Duodenal mucosa (tissue), 2 donors: ENCODE measurements around the gene ADGRG7.
A peak's percentile ranks its signal among the peaks of the same experiment; 100 is the strongest.

Source experiments
- H3K27ac ChIP-seq: one replicate; pipeline ENCODE4 v1.7.0; 2013; ENCODE audit warnings: low read depth, low read length
- H3K27me3 ChIP-seq, 2 donors: one replicate each; pipeline ENCODE4 v1.7.0; 2013; ENCODE audit warnings: low read length in 2 of 2, control low read depth in 1 of 2; ENCODE audit not compliant: insufficient read depth in 2 of 2, control insufficient read depth in 1 of 2
- H3K36me3 ChIP-seq, 2 donors: one replicate each; pipeline ENCODE4 v1.7.0; 2013; ENCODE audit warnings: low read length in 2 of 2, control low read depth in 1 of 2; ENCODE audit not compliant: insufficient read depth in 2 of 2, control insufficient read depth in 1 of 2
- H3K4me1 ChIP-seq, 2 donors: one replicate each; pipeline ENCODE4 v1.7.0; 2013; ENCODE audit warnings: low read length in 2 of 2, control low read depth in 1 of 2; ENCODE audit not compliant: insufficient read depth in 2 of 2, control insufficient read depth in 1 of 2
- H3K4me3 ChIP-seq, 2 donors: one replicate each; pipeline ENCODE4 v1.7.0; 2013; ENCODE audit warnings: low read length in 2 of 2, low read depth in 1 of 2
- H3K9ac ChIP-seq, 2 donors: one replicate each; pipeline ENCODE4 v1.7.0; 2013; ENCODE audit warnings: low read length in 2 of 2, low read depth in 1 of 2
- H3K9me3 ChIP-seq, 2 donors: one replicate each; pipeline ENCODE4 v1.7.0; 2013; ENCODE audit warnings: low read length in 2 of 2, control low read depth in 1 of 2; ENCODE audit not compliant: control insufficient read depth in 1 of 2

ADGRG7 gene

DNA sequence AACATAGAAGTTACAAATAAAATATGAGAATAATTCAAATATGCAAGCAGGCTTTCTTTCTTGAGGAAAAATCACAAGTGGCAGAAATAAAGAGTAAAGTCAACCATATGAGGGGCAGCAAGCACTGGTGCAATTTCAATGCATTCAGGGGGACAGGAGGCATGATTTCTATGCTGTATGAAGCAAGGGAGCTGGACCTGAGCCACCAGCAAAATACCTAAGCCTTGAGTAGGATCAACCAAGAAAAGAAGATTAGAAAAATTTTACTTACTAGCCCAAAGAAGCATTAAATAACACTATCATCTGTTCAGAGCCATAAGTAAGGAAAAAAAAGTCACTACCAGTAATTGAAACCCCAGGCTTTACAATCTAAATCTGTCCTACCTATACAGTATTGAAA lies 6.3 kb downstream of the ADGRG7 start:
- Histone ChIP-seq H3K4me1 (peaks cover 5 to 14% of the 10 kb centered on the region in 2 donors), H3K4me3 (peak overlapping the region in 1 of 2 donors; percentile 35), H3K27me3 (no peaks in the 10 kb centered on the region), H3K9me3 (no peaks in the 10 kb centered on the region), H3K9ac (no peak overlapping the region), H3K36me3 (no peaks in the 10 kb centered on the region), H3K27ac (no peak overlapping the region)

DNA sequence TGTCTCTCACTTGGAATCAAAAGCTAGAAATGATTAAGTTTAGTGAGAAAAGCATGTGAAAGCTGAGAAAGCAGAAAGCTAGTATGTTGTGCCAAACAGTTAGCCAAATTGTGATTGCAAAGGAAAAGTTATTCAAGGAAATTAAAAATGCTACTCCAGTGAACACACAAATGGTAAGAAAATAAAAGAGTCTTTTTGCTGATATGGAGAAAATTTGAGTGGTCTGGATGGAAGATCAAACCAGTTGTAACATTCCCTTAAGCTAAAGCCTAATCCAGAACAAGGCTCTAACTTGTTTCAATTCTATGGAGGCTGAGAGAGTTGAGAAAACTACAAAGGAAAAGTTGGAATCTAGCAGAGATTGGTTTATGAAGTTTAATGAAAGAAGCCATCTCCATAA lies 11.8 kb downstream of the ADGRG7 start:
- Histone ChIP-seq H3K4me1 (peaks cover 0 to 11% of the 10 kb centered on the region in 2 donors), H3K27me3 (no peaks in the 10 kb centered on the region), H3K4me3 (no peak overlapping the region), H3K9me3 (no peaks in the 10 kb centered on the region), H3K36me3 (no peaks in the 10 kb centered on the region), H3K9ac (no peak overlapping the region), H3K27ac (no peak overlapping the region)

DNA sequence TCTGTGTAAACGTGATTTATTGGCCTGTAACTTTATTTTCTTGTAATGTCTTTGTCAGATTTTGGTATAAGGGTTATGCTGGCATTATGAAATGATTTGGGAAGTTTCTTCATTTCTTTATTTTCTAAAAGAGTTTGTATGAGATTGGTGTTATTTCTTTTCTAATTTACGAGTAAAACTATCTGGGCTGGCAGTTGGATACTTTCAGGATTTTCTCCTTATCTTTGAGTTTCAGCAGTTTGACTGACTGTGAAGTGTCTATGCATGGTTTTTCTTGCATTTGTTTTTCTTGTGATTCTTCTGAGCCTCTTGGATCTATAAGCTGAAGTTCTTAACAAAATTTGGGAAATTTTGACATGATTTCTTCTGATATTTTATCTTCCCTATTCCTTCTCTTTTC lies 18.1 kb downstream of the ADGRG7 start:
- Histone ChIP-seq H3K27ac (no peak overlapping the region), H3K9me3 (no peaks in the 10 kb centered on the region), H3K27me3 (no peaks in the 10 kb centered on the region), H3K36me3 (peaks cover 0 to 3% of the 10 kb centered on the region in 2 donors), H3K4me1 (no peaks in the 10 kb centered on the region), H3K9ac (no peak overlapping the region), H3K4me3 (no peak overlapping the region)

DNA sequence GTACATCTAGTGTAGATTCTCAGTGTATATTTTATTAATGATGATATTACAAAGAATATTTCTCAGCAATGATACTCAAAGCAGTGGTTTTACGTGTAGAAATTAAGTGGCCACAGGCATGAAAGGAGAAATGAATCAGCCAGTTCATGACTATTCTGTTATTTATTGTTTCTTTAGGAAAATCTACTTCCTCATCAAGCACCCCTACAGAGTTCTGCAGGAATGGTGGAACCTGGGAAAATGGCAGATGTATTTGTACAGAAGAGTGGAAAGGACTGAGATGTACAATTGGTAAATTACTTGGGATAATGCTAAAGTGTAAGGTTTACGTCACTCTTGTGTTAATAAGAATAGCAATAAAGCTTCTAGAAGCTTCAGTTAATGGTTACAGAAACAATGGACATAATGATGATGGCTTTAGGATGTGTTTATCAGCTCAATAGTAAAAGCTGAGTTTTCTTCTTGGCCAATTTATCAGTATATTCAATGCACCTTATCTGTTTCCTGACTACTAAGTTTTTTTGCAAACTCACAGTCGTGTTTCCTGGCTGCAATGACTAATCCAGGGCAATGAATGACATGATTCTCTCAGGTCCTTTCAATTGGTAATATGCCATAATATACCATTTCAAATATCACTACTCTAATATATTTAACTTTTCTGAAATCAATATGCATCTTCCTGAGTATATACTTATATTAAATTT lies 20.2 kb downstream of the ADGRG7 start:
- H3K27me3 ChIP-seq, result no peaks in the 10 kb centered on the region
- no peak overlapping the region for H3K9ac ChIP-seq
- no peak overlapping the region for H3K4me3 ChIP-seq
- no peak overlapping the region for H3K27ac ChIP-seq
- peaks cover 0 to 8% of the 10 kb centered on the region in 2 donors for H3K36me3 ChIP-seq
- H3K4me1 ChIP-seq, result peaks cover 2 to 3% of the 10 kb centered on the region in 2 donors
- H3K9me3 ChIP-seq, result no peaks in the 10 kb centered on the region

DNA sequence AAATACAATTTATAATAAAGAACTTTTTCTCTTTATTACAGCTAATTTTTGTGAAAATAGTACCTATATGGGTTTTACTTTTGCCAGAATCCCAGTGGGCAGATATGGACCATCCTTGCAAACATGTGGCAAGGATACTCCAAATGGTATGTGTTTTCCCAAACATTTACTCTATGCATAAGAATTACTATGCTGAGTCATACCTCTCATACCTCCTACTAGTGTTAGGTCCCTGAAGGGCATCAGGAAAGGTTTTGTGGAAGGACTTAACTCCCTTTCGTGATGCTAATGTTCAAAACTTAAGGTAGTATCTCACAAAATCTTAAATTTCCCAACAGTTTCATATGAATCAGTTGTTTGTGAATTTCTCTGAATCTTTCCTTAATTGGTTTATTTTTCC lies 21.3 kb downstream of the ADGRG7 start:
- peaks cover 1 to 8% of the 10 kb centered on the region in 2 donors for H3K36me3 ChIP-seq
- H3K4me1 ChIP-seq, result peaks cover 9% of the 10 kb centered on the region in 2 donors
- no peaks in the 10 kb centered on the region for H3K9me3 ChIP-seq
- H3K27ac ChIP-seq, result no peak overlapping the region
- H3K27me3 ChIP-seq, result no peaks in the 10 kb centered on the region
- H3K4me3 ChIP-seq, result no peak overlapping the region
- no peak overlapping the region for H3K9ac ChIP-seq

DNA sequence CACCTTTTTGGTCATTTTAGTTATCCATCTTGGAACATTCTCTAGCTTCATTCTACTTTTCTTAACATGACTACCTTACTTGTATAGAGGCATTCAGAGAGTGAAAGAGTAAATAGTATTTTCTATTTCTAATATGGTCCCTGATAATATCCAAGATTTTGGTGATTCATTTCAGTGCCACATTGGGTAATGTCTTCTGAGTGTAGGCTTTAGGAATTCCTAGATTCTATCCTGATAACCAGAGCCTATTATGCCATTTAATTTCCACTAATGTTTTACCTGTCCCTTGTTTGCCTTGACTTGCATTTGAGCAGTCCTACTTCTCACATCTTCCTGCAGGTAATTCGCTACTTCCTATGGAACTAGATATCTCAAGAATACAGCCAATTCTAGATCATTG lies 21.8 kb downstream of the ADGRG7 start:
- Histone ChIP-seq H3K4me3 (no peak overlapping the region), H3K4me1 (peaks cover 9 to 14% of the 10 kb centered on the region in 2 donors), H3K36me3 (peaks cover 4 to 8% of the 10 kb centered on the region in 2 donors), H3K9me3 (no peaks in the 10 kb centered on the region), H3K27me3 (no peaks in the 10 kb centered on the region), H3K27ac (no peak overlapping the region), H3K9ac (no peak overlapping the region)

DNA sequence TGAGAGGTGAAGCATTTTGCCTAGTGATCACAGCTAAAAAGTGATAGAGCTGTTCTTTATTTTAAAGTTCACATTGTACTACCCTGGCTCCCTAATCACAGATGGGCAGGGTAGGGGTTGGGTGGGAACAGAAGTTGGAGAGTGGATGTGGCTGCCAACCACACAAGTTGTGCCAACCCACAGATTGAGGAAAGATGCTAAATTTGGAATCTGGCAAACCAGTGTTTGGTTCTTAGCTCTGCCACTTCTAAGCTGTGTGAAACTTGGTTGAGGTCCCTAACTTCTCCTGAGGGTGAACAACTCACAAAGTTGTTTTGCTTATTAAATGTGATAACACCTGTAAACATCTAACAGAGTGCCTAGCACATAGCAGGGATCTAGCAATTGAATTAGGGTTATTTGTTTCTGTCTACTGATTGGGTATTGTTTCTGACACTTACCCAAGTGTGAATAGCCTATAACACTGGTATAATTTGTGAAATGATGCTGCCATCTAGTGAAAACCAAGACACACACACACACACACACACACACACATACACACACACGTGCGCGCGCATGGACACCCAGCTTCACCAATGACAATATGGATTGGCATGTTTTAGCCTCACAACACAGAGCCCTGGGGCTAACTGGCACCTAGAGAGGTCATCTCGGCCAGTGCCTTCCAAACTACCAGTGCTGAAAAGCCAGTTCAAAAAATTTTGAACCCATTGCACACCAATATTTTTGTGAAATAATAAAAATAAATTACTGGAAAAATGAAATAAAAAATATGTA lies 25.3 kb downstream of the ADGRG7 start:
- Histone ChIP-seq H3K27me3 (no peaks in the 10 kb centered on the region), H3K4me3 (peak overlapping the region in 1 of 2 donors; percentile 37), H3K4me1 (peaks cover 9 to 37% of the 10 kb centered on the region in 2 donors), H3K27ac (no peak overlapping the region), H3K9me3 (no peaks in the 10 kb centered on the region), H3K36me3 (peaks cover 4 to 23% of the 10 kb centered on the region in 2 donors), H3K9ac (no peak overlapping the region)

DNA sequence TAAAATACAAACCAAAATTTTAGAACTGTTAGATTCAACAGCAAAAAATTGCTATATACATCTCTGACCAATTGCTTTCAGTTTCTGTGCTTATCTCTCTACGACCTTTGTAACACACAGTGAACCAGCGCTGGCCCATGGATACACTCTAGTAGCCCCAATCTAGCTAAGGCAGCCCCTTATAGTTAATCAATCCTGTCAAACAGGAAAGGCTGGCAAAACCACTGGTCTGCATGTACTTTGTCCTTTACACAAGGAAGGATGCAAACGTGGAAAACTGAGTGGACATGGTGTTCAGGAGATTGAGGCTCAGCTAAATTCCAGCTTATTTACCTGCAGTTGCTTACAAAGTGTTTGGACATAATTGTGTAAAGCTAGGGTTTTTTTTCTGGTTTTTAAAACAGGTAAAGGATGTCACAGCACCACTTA lies 25.9 kb downstream of the ADGRG7 start:
- peak overlapping the region; percentile 4 to 27 for H3K4me3 ChIP-seq
- no peaks in the 10 kb centered on the region for H3K27me3 ChIP-seq
- H3K9me3 ChIP-seq, result no peaks in the 10 kb centered on the region
- peaks cover 4 to 23% of the 10 kb centered on the region in 2 donors for H3K36me3 ChIP-seq
- no peak overlapping the region for H3K9ac ChIP-seq
- H3K4me1 ChIP-seq, result peaks cover 9 to 43% of the 10 kb centered on the region in 2 donors
- no peak overlapping the region for H3K27ac ChIP-seq

DNA sequence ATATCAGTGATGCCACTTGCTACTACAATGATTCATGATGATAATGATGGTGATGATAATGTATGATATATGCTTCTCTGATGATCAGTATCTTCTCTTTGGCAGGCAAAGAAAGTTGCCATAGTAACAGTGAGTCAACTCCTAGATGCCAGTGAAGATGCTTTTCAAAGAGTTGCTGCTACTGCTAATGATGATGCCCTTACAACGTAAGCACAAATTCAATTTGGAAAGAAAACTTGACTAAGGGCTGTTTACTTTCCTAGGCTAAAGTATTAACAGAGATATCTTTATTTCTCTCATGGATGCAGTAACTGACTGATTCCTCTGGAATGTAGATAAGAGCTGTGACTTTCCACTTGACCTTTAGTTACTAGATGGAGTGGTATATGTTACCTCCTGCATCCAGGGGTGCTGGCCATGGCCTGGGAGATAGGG lies 27.8 kb downstream of the ADGRG7 start:
- Histone ChIP-seq H3K27me3 (no peaks in the 10 kb centered on the region), H3K9ac (no peak overlapping the region), H3K27ac (no peak overlapping the region), H3K36me3 (peaks cover 4 to 20% of the 10 kb centered on the region in 2 donors), H3K4me3 (no peak overlapping the region), H3K9me3 (no peaks in the 10 kb centered on the region), H3K4me1 (peaks cover 17 to 60% of the 10 kb centered on the region in 2 donors)

DNA sequence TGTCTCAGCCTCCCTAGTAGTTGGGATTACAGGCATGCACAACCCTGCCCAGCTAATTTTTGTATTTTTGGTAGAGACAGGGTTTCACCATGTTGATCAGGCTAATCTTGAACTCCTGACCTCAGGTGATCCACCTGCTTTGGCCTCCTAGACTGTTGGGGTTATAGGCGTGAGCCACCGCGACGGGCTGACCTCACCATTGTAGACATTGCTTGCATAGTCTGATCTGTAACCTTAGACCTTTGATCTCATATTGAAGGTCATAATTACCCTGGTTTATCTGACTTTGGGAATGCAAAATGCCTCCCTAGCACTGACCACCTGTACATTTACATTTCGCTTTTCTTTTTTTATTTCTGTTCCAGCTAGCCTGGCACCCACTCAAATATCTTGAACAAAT lies 31.2 kb downstream of the ADGRG7 start:
- H3K27me3 ChIP-seq, result no peaks in the 10 kb centered on the region
- no peak overlapping the region for H3K9ac ChIP-seq
- no peak overlapping the region for H3K27ac ChIP-seq
- peaks cover 8 to 52% of the 10 kb centered on the region in 2 donors for H3K4me1 ChIP-seq
- peaks cover 11 to 27% of the 10 kb centered on the region in 2 donors for H3K36me3 ChIP-seq
- H3K4me3 ChIP-seq, result no peak overlapping the region
- no peaks in the 10 kb centered on the region for H3K9me3 ChIP-seq
